Epithelial cell of esophagus (primary cell): ENCODE data around the gene ADGRB2.

Experiments
- DNase-seq: peaks from one replicate; pipeline ENCODE4 v3.0.0; 2010; ENCODE audit warnings: low read depth
- H3K4me3 ChIP-seq: 2 replicates; pipeline ENCODE4 v1.5.1; 2011; ENCODE audit warnings: mild to moderate bottlenecking, low read length, control low read depth
- TF ChIP-seq, protein P1 (sequence below): IDR thresholded peaks from 2 replicates; pipeline ENCODE4 v1.5.1; 2011; ENCODE audit warnings: low read depth, mild to moderate bottlenecking, low read length, control low read depth, inconsistent platforms; ENCODE audit not compliant: insufficient read depth; ENCODE audit errors: missing control alignments

The ADGRB2 gene

DNA sequence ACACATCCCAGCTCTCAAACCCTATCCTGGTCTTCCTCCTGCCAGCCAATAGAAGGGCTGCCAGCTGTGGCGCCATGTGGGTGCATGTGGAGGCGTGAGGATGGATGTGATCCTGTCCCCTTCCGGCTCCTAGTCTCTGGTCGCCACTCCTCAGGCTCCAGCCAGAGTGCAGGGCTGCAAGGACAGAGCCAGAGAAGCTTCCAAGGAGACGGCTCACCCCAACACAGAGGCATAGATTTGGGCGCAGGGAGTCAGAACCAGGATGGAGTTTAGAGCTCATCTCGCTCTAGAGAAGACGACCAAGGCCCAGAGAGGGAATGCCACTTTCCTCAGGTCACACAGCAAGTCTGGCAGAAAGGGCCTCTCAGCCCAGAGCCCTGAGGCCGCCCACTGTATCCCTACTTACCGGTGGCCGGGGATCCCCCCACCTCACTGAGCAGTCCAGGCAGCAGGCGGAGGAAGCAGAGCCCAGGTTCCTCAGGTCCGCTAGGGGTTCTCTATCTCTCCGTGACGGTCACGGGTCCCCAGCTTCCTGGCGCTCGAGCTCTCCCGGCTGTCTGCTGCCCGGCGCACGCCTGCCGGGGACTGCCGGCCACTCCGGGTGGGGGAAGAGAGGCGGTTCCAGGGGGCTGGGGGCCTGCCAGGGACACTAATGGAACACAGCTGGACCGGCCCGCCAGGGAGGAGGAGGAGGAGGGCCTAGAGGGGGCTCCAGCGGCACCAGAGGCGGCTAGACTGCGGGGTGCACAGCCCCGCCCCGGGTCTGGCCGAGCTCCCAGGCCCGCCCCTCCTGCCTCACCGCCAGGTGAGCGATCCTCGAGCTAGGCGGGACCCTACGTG, 60.5 kb downstream of the ADGRB2 start, which contains the start of gene COL16A1:
Gene COL16A1, minus strand, starts transcription at position 587 of the 840 bp plus-strand sequence. CDS start 1,824 bp downstream, outside the sequence.
- DNase-seq, result peak; percentile 69
- TF ChIP-seq, protein P1, sequence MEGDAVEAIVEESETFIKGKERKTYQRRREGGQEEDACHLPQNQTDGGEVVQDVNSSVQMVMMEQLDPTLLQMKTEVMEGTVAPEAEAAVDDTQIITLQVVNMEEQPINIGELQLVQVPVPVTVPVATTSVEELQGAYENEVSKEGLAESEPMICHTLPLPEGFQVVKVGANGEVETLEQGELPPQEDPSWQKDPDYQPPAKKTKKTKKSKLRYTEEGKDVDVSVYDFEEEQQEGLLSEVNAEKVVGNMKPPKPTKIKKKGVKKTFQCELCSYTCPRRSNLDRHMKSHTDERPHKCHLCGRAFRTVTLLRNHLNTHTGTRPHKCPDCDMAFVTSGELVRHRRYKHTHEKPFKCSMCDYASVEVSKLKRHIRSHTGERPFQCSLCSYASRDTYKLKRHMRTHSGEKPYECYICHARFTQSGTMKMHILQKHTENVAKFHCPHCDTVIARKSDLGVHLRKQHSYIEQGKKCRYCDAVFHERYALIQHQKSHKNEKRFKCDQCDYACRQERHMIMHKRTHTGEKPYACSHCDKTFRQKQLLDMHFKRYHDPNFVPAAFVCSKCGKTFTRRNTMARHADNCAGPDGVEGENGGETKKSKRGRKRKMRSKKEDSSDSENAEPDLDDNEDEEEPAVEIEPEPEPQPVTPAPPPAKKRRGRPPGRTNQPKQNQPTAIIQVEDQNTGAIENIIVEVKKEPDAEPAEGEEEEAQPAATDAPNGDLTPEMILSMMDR, result no peak
- peak within 1 kb of the TSS; percentile 71 for H3K4me3 ChIP-seq

DNA sequence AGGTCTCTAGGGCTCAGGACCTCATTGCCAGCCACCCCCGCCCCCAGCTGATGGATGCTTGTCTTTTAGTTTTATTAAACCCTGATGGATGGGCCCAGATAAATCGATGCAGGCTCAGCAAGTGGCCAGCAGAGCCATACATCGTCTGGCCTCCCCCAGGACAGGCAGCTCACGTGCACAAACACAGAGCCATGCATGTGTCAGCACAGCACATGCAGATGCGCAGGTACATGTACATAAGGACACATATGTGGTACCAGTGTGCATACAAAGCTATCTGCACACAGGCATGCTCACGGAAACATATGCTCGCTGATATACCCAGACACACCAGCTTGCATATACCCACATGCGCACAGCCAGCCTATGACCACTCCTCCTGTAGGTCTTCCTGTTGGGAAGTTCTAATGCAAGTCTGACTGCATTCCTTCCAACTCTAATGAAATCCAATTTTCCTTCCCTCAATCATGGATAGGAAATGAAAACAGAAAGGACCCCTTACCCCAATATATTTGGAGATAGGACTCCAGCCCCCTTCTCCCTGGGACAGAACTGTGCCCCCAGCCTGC, 61.2 kb downstream of the ADGRB2 start:
- peak; percentile 73 for DNase-seq
- TF ChIP-seq, protein P1, result no peak
- H3K4me3 ChIP-seq, result peak overlapping the region; percentile 71

DNA sequence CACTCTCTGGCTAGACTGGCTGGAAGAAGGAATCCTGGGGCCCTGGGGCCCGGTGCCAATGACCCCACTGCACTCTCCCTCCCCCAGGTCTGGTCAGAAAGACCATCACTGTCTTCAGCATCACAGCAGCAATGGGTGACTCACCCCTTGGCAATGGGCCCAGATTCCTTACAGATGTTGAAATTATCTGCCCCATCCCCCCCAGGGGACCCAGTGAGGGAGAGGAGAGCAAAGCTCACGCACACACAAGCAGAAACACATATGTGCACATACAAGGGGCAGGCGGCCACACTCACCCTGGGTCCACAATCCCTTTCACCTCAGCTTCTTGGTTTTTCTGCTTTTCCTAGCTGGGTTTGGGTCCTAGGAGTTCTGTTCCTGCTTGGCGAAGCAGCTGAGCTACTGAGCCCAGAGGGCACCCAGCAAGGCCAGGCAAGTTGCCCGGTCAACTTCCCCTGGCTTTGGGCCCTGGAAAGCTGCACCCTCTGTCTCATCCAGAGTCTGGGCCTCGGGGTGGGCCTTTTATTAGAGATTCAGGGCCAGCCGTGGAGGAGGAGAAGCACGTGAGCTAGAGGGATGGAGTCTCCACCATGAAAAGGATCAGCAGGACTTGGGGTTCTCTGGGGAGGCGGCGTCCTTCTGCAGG, 62.9 kb downstream of the ADGRB2 start:
- no peak overlapping the region for H3K4me3 ChIP-seq
- DNase-seq, result peak; percentile 93
- TF ChIP-seq, protein P1, result no peak

DNA sequence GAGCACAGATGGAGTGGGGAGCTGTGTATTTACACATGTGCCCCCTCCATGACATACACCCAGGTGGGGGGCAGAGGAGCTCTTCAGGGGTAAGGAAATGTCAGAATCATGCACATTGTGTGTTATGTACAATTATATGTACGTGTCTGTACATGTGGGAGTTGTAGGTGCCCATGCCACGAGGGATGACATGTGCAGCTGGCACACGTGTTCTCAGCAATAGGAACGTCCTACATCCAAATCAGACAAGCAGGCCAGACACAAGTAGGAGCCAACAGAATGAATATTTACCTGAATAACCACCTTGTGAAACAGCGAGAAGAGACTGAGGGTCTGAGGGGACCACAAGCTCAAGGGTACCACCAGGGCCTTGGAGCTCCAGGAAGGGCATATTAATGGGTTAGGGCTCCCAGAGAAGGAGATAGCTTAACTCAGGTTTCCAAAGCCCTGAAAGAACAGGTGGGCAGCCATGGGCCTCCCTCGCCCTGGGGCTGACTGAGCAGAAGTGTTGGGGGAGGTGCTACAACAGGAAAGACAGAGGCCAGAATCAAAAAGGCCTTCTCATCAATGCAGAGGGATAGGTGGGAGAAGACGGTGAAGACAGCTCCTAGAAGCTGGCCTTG, 63.6 kb downstream of the ADGRB2 start:
- peak; percentile 75 for DNase-seq
- no peak overlapping the region for H3K4me3 ChIP-seq
- TF ChIP-seq, protein P1, result no peak

DNA sequence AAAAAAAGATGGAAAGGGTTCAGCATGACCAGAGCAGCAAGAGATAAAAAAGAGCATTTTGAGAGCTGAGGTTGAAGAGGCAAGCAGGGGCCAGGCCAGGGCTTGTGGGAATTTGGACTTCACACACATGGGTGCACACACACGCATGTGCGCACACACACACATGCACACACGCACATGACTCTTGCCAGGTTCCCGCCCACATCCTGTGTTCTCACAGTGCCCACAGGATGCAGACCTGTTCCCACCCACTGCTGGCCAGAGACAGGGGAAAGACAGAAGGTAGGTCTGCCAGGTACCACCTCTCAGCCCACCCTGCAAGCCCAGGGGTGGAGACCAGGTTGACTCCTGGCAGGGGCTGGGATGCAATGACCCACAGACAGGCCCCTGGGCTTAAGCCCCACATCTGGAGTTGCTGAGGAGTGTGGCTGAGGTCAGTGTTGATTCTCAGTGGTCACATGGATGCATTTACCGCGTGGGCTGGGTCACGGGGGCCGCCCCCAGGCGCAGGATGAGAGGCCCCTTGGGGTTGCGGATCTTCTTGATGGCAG, 64.7 kb downstream of the ADGRB2 start:
- DNase-seq, result no peak
- TF ChIP-seq, protein P1, result no peak
- H3K4me3 ChIP-seq, result no peak overlapping the region

DNA sequence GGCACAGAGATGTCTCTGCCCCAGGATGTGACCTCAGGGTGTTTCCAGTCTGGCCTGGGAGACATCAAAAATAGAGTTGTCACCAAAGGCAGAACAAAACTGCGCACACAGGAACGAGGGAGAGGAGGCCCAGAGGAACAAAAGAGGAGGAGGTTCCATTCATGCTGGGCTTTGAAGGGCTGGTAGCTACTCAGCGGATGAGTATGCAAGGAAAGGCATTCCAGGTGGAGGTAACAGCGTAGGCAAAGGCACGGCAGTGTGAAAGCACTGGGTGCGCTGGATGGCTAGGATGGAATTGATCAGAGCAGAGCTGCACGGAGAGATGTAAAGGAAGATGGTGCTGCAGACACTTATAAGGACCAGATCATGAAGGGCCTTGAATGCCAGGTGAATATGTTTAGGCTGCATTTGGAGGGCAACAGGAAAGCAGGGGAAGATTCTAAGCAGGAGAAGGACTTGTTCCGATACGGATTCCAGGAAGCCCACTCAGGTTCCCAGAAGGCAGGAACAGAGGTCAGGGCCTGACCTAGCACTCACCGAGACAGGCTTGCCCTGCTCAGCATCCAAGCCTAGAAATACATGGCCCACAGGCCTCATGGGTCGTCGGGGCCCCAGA, 66.7 kb downstream of the ADGRB2 start:
- TF ChIP-seq, protein P1, result no peak
- no peak for DNase-seq
- no peak overlapping the region for H3K4me3 ChIP-seq
